Glutamatergic neuron (in vitro differentiated cells): ENCODE measurements around the gene KCNJ9. TPM values are rescaled to one million over a fixed set of nuclear protein-coding genes. Genes with fewer than 3 reads are reported as not detected.

Experiments
- DNase-seq: peaks from one replicate; pipeline ENCODE4 v3.0.0; 2022
- H3K27ac Mint-ChIP-seq: one replicate; pipeline ENCODE4 v1.8.0; 2020; ENCODE audit warnings: mild to moderate bottlenecking, mixed read lengths, inconsistent platforms; ENCODE audit not compliant: unreplicated experiment
- H3K27me3 Mint-ChIP-seq: one replicate; pipeline ENCODE4 v1.8.0; 2020; ENCODE audit warnings: mild to moderate bottlenecking, moderate library complexity, mixed read lengths, inconsistent platforms; ENCODE audit not compliant: unreplicated experiment
- H3K36me3 Mint-ChIP-seq: one replicate; pipeline ENCODE4 v1.8.0; 2020; ENCODE audit warnings: mild to moderate bottlenecking, mixed read lengths, inconsistent platforms; ENCODE audit not compliant: unreplicated experiment
- H3K4me1 Mint-ChIP-seq: one replicate; pipeline ENCODE4 v1.8.0; 2020; ENCODE audit warnings: mild to moderate bottlenecking, low read depth, mixed read lengths, inconsistent platforms; ENCODE audit not compliant: unreplicated experiment
- H3K4me3 Mint-ChIP-seq: one replicate; pipeline ENCODE4 v1.8.0; 2020; ENCODE audit warnings: mild to moderate bottlenecking, mixed read lengths, inconsistent platforms; ENCODE audit not compliant: unreplicated experiment
- H3K9me3 Mint-ChIP-seq: one replicate; pipeline ENCODE4 v1.8.0; 2020; ENCODE audit warnings: mild to moderate bottlenecking, moderate library complexity, mixed read lengths, inconsistent platforms; ENCODE audit not compliant: unreplicated experiment
- total RNA-seq: library from RNA; stranded (reverse); fragmentation: NEBNext Ultra II Directional; extraction: Animal tissue kit (Norgen Biotek cat#: 25700); gene quantifications from one replicate; pipeline ENCODE4 v1.2.1, GENCODE V29; 2021; ENCODE audit not compliant: unreplicated experiment
- TF ChIP-seq, protein P1 (sequence below): fragments of 200-600 bp; sonication (generic); IDR thresholded peaks from one replicate; pipeline ENCODE4 v1.5.0; 2021; ENCODE audit not compliant: partially characterized antibody, unreplicated experiment

The KCNJ9 gene
- total RNA-seq, 1 donor from 2014 or later, result 2.0 TPM

DNA sequence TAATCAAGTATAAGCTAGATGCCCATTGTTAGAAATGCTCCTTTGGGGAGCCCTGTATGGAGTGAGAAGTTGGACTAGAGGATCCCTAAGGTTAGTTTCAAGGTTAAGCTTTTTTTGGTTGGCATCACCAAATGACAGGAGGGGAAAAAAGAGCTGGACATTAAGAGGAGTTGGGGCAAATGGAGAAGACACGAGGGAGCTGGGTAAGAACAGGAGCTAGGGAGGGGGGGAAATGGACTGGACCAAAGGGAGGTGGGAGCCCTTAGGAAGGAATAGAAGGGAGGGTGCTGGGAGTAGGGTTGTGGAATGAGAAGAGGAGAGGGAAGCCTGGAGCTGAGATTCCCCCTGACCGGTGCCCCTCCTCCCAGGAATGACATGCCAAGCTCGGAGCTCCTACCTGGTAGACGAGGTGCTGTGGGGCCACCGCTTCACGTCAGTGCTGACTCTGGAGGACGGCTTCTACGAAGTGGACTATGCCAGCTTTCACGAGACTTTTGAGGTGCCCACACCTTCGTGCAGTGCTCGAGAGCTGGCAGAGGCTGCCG, 5.9 kb downstream of the KCNJ9 start:
- peaks cover 6% of the 10 kb centered on the region for H3K4me1 Mint-ChIP-seq
- H3K9me3 Mint-ChIP-seq, result peaks cover 5% of the 10 kb centered on the region
- no peak overlapping the region for H3K27ac Mint-ChIP-seq
- no peak for DNase-seq
- H3K27me3 Mint-ChIP-seq, result peaks cover 9% of the 10 kb centered on the region
- H3K36me3 Mint-ChIP-seq, result no peaks in the 10 kb centered on the region
- TF ChIP-seq, protein P1, sequence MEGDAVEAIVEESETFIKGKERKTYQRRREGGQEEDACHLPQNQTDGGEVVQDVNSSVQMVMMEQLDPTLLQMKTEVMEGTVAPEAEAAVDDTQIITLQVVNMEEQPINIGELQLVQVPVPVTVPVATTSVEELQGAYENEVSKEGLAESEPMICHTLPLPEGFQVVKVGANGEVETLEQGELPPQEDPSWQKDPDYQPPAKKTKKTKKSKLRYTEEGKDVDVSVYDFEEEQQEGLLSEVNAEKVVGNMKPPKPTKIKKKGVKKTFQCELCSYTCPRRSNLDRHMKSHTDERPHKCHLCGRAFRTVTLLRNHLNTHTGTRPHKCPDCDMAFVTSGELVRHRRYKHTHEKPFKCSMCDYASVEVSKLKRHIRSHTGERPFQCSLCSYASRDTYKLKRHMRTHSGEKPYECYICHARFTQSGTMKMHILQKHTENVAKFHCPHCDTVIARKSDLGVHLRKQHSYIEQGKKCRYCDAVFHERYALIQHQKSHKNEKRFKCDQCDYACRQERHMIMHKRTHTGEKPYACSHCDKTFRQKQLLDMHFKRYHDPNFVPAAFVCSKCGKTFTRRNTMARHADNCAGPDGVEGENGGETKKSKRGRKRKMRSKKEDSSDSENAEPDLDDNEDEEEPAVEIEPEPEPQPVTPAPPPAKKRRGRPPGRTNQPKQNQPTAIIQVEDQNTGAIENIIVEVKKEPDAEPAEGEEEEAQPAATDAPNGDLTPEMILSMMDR, result no peak
- H3K4me3 Mint-ChIP-seq, result no peak overlapping the region

DNA sequence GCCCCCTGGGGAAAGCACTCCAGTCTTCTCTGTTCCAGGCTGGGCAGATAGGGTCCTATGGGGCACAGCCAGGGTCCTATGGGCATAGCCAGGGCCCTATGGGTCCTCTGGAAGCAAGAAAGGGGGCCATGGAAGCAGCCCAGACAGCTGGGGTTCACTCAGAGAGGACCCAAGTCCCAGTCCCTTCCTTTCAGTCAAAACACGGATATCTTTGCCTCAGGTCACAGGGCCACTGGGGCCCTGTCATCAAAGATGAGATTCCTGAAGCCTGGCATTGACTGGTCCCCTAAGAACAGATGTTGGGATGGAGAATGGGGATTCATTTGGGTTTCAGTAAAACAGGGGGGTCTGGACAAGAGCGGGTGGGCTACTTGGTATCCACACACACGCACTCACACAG, 8.5 kb downstream of the KCNJ9 start:
- H3K4me1 Mint-ChIP-seq, result peaks cover 3% of the 10 kb centered on the region
- no peak for DNase-seq
- H3K36me3 Mint-ChIP-seq, result no peaks in the 10 kb centered on the region

DNA sequence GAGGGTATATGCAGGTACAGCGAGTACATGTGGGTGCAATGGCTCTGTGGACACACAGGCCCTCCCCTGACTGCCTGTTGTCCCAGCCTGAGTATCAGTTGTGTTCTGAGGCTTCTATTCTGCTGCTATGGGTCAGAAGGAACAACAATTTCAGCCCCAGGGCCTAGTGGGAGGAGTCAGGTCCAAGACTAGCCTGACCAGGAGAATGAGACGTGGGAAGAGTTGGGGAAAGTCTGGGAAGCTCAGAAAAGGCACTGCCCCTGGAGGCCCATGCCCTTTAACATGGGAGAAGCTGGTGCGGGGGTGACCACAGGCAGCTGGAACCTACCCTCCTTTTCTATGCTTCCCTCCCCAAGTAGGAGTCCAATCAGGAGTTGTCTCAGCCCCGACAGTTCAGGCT, 9.4 kb downstream of the KCNJ9 start:
- H3K9me3 Mint-ChIP-seq, result peaks cover 6% of the 10 kb centered on the region
- no peaks in the 10 kb centered on the region for H3K27me3 Mint-ChIP-seq
- TF ChIP-seq, protein P1, result no peak
- no peak for DNase-seq
- H3K4me3 Mint-ChIP-seq, result no peak overlapping the region
- no peak overlapping the region for H3K27ac Mint-ChIP-seq
- H3K36me3 Mint-ChIP-seq, result no peaks in the 10 kb centered on the region
- peaks cover 3% of the 10 kb centered on the region for H3K4me1 Mint-ChIP-seq

More for the DNA sequence above, 8.5 kb downstream of the KCNJ9 start:
- Mint-ChIP-seq H3K27me3 (no peaks in the 10 kb centered on the region), H3K27ac (no peak overlapping the region), H3K9me3 (peaks cover 9% of the 10 kb centered on the region), H3K4me3 (no peak overlapping the region)
- TF ChIP-seq, protein P1, result no peak

DNA sequence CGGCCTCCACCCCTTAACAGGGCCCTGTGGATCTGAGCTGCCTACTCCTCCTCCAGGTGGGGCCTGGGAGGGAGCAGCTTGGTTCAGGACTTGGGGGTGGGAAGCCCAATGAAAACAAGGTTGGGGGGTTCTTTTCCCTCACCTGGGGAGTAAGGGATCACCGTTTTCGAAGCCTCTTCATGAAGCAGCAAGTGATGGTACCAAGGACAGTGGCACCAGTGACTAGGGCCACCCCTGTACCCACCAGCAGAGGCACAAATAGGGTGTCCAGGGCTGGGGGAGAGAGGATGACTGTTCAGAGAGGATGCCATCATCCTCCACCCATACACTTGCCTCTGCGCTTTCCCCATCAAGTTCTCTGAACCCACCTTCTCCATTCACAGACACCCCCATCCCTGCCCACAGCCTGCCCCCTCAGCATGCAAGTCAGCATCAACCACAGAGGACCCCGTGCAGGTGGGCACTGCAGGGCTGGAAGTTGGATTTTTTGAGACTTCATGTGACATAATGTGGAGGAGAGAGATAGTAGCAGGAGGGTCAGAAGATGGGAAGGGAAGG, 10.4 kb downstream of the KCNJ9 start:
- no peak for DNase-seq
- H3K4me1 Mint-ChIP-seq, result peaks cover 5% of the 10 kb centered on the region
- TF ChIP-seq, protein P1, result no peak
- H3K36me3 Mint-ChIP-seq, result no peaks in the 10 kb centered on the region
- no peak overlapping the region for H3K27ac Mint-ChIP-seq
- H3K9me3 Mint-ChIP-seq, result peaks cover 9% of the 10 kb centered on the region
- no peak overlapping the region for H3K4me3 Mint-ChIP-seq
- peaks cover 5% of the 10 kb centered on the region for H3K27me3 Mint-ChIP-seq

DNA sequence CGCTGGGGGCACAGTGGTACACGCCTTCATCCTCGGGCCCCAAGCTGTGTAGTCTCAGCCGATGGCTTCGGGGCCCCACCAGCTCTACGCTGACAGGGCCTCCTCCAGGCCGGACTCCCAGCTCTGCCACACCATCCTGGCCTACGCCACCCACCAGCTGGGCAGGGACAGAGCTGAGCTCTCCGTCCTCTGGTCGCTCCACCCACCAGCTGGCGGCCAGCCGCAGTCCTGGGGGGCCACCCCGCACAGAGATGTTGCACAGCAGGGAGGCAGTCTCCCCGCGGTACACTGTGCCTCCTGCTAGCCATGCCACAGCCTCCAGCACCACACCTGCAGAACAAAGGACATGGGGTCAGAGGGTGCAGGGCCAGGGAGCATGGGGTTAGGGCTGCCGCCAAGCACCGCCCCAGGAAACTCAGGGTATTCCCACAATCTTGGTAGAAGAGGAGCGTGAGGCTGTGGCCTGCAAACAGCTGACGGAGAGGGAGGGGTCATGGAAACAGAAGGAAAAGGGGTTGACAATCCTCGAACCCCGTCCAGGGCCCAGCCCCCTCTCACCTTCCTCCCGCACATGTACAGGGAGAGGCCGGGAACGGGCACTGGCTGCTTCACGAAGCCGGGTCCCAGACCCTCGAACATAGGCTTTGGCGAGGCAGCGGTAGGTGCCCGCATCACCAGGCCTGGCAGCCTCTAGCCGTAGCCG, 11.2 kb downstream of the KCNJ9 start:
- Mint-ChIP-seq H3K4me3 (no peak overlapping the region), H3K4me1 (peaks cover 11% of the 10 kb centered on the region), H3K9me3 (peaks cover 11% of the 10 kb centered on the region), H3K27me3 (peaks cover 9% of the 10 kb centered on the region), H3K27ac (no peak overlapping the region), H3K36me3 (no peaks in the 10 kb centered on the region)
- TF ChIP-seq, protein P1, result no peak
- no peak for DNase-seq
